GM13976 (cell line): Measurements from ENCODE around the gene TUT7.
"Not testable (repeated sequence)": the region's sequence is repeated elsewhere in the genome, so short reads cannot be mapped to it uniquely, and the experiment has no call there.

Source experiments
- DNase-seq: peaks from one replicate; pipeline ENCODE4 v3.0.0; 2012; ENCODE audit warnings: low spot score
- in situ Hi-C: fragments of 300-500 bp; cut with MboI; formaldehyde crosslinking; loops from one replicate; pipeline ENCODE4 v1.12.0; 2022; ENCODE audit warnings: low sequenced_read_pairs, mixed read lengths, inconsistent platforms; ENCODE audit not compliant: unreplicated experiment
- TF ChIP-seq, protein P1 (sequence below): IDR thresholded peaks from 2 replicates; pipeline ENCODE4 v1.5.1; 2012; ENCODE audit warnings: borderline replicate concordance, mild to moderate bottlenecking; ENCODE audit not compliant: insufficient read depth; ENCODE audit errors: extremely low read depth, missing control alignments, control extremely low read depth

Gene TUT7

GRCh38 chr9:86308687-86309086 is 45.5 kb downstream of the TUT7 start:
- DNase-seq = no peak
- in situ Hi-C loops = no loop called here

GRCh38 chr9:86304236-86304730 is 49.9 kb downstream of the TUT7 start:
- no peak for DNase-seq
- in situ Hi-C loops = no loop called here
- TF ChIP-seq, protein P1, sequence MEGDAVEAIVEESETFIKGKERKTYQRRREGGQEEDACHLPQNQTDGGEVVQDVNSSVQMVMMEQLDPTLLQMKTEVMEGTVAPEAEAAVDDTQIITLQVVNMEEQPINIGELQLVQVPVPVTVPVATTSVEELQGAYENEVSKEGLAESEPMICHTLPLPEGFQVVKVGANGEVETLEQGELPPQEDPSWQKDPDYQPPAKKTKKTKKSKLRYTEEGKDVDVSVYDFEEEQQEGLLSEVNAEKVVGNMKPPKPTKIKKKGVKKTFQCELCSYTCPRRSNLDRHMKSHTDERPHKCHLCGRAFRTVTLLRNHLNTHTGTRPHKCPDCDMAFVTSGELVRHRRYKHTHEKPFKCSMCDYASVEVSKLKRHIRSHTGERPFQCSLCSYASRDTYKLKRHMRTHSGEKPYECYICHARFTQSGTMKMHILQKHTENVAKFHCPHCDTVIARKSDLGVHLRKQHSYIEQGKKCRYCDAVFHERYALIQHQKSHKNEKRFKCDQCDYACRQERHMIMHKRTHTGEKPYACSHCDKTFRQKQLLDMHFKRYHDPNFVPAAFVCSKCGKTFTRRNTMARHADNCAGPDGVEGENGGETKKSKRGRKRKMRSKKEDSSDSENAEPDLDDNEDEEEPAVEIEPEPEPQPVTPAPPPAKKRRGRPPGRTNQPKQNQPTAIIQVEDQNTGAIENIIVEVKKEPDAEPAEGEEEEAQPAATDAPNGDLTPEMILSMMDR = no peak

More at GRCh38 chr9:86308687-86309086, 45.5 kb downstream of the TUT7 start:
- TF ChIP-seq, protein P1 = no peak

GRCh38 chr9:86303316-86303975 is 50.8 kb downstream of the TUT7 start:
- TF ChIP-seq, protein P1 = no peak
- in situ Hi-C loops = no loop called here
- DNase-seq = no peak

GRCh38 chr9:86301686-86302085 is 52.5 kb downstream of the TUT7 start:
- in situ Hi-C loops = no loop called here
- no peak for DNase-seq
- TF ChIP-seq, protein P1 = no peak

GRCh38 chr9:86300701-86301100 is 53.5 kb downstream of the TUT7 start:
- TF ChIP-seq, protein P1 = no peak
- no peak for DNase-seq
- in situ Hi-C loops = no loop called here

- TF ChIP-seq, protein P1 = no peak
- in situ Hi-C loops = no loop called here
- no peak for DNase-seq
Measured at GRCh38 chr9:86298873-86299272, 55.3 kb downstream of the TUT7 start.

GRCh38 chr9:86290341-86290740 is 63.9 kb downstream of the TUT7 start:
- in situ Hi-C loops, DNase-seq: not testable (repeated sequence)
